PFSK-1 (cell line): ENCODE data around the gene PCDH15.

ENCODE experiments used
- POLR2AphosphoS5 ChIP-seq: IDR thresholded peaks from 2 replicates; pipeline ENCODE4 v1.6.1; 2012; ENCODE audit warnings: low read depth, mild to moderate bottlenecking, control low read depth, low read length, moderate library complexity
- TAF1 ChIP-seq: IDR thresholded peaks from 2 replicates; pipeline ENCODE4 v1.6.1; 2012; ENCODE audit warnings: low read length, control low read depth, borderline replicate concordance; ENCODE audit not compliant: insufficient read depth
- TF ChIP-seq, protein P1 (sequence below), 2 experiments: IDR thresholded peaks; 2 replicates each; pipeline versions ENCODE4 v1.6.1 to v1.8.0; 2011 to 2012; ENCODE audit warnings: low read depth in 2 of 2, low read length in 2 of 2, control low read depth in 1 of 2, inconsistent platforms in 1 of 2, mild to moderate bottlenecking in 1 of 2, moderate library complexity in 1 of 2; ENCODE audit not compliant: insufficient read depth in 1 of 2

DNA sequence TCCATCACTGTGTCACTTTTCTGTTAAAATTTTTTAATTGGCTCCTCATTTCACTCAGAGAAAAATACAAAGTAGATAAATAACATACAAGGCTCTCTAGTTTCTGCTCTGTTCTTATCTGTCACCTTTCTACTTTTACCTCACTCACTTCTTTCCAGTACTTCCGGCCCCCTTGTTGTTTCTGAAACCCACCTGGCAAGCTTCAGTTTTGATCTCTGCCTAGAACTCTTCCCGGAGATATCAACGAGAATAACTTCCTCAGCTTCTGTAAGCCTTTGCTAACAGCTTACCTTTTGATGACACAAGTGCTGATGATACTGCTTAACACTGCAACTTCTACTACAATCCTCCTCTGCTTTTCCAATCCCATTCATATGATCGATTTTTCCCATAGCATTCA, 566.2 kb downstream of the PCDH15 start:
- TF ChIP-seq POLR2AphosphoS5: no peak
- no peak for TF ChIP-seq TAF1
- TF ChIP-seq, protein P1, sequence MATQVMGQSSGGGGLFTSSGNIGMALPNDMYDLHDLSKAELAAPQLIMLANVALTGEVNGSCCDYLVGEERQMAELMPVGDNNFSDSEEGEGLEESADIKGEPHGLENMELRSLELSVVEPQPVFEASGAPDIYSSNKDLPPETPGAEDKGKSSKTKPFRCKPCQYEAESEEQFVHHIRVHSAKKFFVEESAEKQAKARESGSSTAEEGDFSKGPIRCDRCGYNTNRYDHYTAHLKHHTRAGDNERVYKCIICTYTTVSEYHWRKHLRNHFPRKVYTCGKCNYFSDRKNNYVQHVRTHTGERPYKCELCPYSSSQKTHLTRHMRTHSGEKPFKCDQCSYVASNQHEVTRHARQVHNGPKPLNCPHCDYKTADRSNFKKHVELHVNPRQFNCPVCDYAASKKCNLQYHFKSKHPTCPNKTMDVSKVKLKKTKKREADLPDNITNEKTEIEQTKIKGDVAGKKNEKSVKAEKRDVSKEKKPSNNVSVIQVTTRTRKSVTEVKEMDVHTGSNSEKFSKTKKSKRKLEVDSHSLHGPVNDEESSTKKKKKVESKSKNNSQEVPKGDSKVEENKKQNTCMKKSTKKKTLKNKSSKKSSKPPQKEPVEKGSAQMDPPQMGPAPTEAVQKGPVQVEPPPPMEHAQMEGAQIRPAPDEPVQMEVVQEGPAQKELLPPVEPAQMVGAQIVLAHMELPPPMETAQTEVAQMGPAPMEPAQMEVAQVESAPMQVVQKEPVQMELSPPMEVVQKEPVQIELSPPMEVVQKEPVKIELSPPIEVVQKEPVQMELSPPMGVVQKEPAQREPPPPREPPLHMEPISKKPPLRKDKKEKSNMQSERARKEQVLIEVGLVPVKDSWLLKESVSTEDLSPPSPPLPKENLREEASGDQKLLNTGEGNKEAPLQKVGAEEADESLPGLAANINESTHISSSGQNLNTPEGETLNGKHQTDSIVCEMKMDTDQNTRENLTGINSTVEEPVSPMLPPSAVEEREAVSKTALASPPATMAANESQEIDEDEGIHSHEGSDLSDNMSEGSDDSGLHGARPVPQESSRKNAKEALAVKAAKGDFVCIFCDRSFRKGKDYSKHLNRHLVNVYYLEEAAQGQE (IDR thresholded peaks at IDR 0.05; ENCODE audit: insufficient read depth in 1 of 2, low read depth in 2 of 2, low read length in 2 of 2): no peak
